Liver (tissue), 9 donors: ENCODE data around the gene SERPINB4. TPM values are rescaled to one million over a fixed set of nuclear protein-coding genes. Genes with fewer than 3 reads are reported as not detected.

ENCODE experiments used
- DNase-seq: peaks from one replicate; pipeline ENCODE4 v3.0.0-alpha.2; 2017; ENCODE audit warnings: low spot score
- H3K27ac ChIP-seq, 2 donors: one replicate each; pipeline ENCODE4 v1.7.0; 2013; ENCODE audit warnings: inconsistent platforms in 2 of 2, low read length in 2 of 2, control low read depth in 1 of 2, low read depth in 1 of 2, mild to moderate bottlenecking in 1 of 2
- H3K27me3 ChIP-seq, 4 donors: one replicate each; pipeline versions ENCODE4 v1.6.1 to v1.7.0; 2013; ENCODE audit warnings: low read length in 3 of 4, inconsistent platforms in 1 of 4, mild to moderate bottlenecking in 1 of 4, moderate library complexity in 1 of 4; ENCODE audit not compliant: control insufficient read depth in 4 of 4, insufficient read depth in 4 of 4
- H3K36me3 ChIP-seq, 4 donors: one replicate each; pipeline versions ENCODE4 v1.6.1 to v1.7.0; 2013; ENCODE audit warnings: low read length in 3 of 4, mild to moderate bottlenecking in 3 of 4, low read depth in 1 of 4, moderate library complexity in 1 of 4; ENCODE audit not compliant: control insufficient read depth in 4 of 4, insufficient read depth in 3 of 4
- H3K4me1 ChIP-seq, 4 donors: one replicate each; pipeline versions ENCODE4 v1.6.1 to v1.7.0; 2013; ENCODE audit warnings: low read length in 3 of 4, mild to moderate bottlenecking in 3 of 4, moderate library complexity in 1 of 4; ENCODE audit not compliant: control insufficient read depth in 4 of 4, insufficient read depth in 4 of 4
- H3K4me3 ChIP-seq, 3 donors: one replicate each; pipeline versions ENCODE4 v1.6.1 to v1.7.0; 2013; ENCODE audit warnings: low read length in 3 of 3, control low read depth in 1 of 3, low read depth in 1 of 3, mild to moderate bottlenecking in 1 of 3
- H3K9ac ChIP-seq, 2 donors: one replicate each; pipeline ENCODE4 v1.7.0; 2013; ENCODE audit warnings: low read length in 2 of 2, mild to moderate bottlenecking in 2 of 2, moderate library complexity in 2 of 2, control low read depth in 1 of 2, low read depth in 1 of 2
- H3K9me3 ChIP-seq, 4 donors: one replicate each; pipeline versions ENCODE4 v1.6.1 to v1.7.0; 2013; ENCODE audit warnings: low read length in 3 of 4; ENCODE audit not compliant: control insufficient read depth in 4 of 4
- ATF3 ChIP-seq: IDR thresholded peaks from 2 replicates; pipeline ENCODE4 v1.6.1; 2016; ENCODE audit warnings: antibody characterized with exemption
- CTCF ChIP-seq: fragments of 150-350 bp; IDR thresholded peaks from 2 replicates; pipeline ENCODE4 v1.5.1; 2017; ENCODE audit warnings: improper control_type of control experiment, low read depth, low read length; ENCODE audit not compliant: missing input control
- EGR1 ChIP-seq, 2 donors: IDR thresholded peaks; 2 replicates each; pipeline ENCODE4 v1.6.1; 2016 to 2018; ENCODE audit warnings: antibody characterized with exemption in 2 of 2, low read depth in 2 of 2
- FOXA2 ChIP-seq: IDR thresholded peaks from 2 replicates; pipeline ENCODE4 v1.6.1; 2016; ENCODE audit warnings: antibody characterized with exemption
- GABPA ChIP-seq, 2 donors: IDR thresholded peaks in 1 of 2; conservative IDR thresholded peaks in 1 of 2; 2 replicates each; pipeline ENCODE4 v1.6.1; 2016; ENCODE audit warnings: antibody characterized with exemption in 2 of 2, mild to moderate bottlenecking in 1 of 2, moderate library complexity in 1 of 2
- HNF4G ChIP-seq: IDR thresholded peaks from 2 replicates; pipeline ENCODE4 v1.6.1; 2016; ENCODE audit warnings: antibody characterized with exemption
- JUND ChIP-seq, 2 donors: IDR thresholded peaks; 2 replicates each; pipeline ENCODE4 v1.6.1; 2016; ENCODE audit warnings: antibody characterized with exemption in 2 of 2
- NR2F2 ChIP-seq: IDR thresholded peaks from 2 replicates; pipeline ENCODE4 v1.6.1; 2016; ENCODE audit warnings: antibody characterized with exemption
- RAD21 ChIP-seq, 2 donors: IDR thresholded peaks; 2 replicates each; pipeline ENCODE4 v1.6.1; 2016; ENCODE audit warnings: antibody characterized with exemption in 2 of 2, mild to moderate bottlenecking in 2 of 2
- REST ChIP-seq: IDR thresholded peaks from 2 replicates; pipeline ENCODE4 v1.6.1; 2016; ENCODE audit warnings: antibody characterized with exemption, mild to moderate bottlenecking
- RXRA ChIP-seq, 2 donors: IDR thresholded peaks; 2 replicates each; pipeline ENCODE4 v1.6.1; 2017 to 2018; ENCODE audit warnings: antibody characterized with exemption in 2 of 2, mild to moderate bottlenecking in 1 of 2
- SP1 ChIP-seq: IDR thresholded peaks from 2 replicates; pipeline ENCODE4 v1.6.1; 2018; ENCODE audit warnings: antibody characterized with exemption, mild to moderate bottlenecking
- YY1 ChIP-seq: IDR thresholded peaks from 2 replicates; pipeline ENCODE4 v1.6.1; 2016; ENCODE audit warnings: antibody characterized with exemption, mild to moderate bottlenecking
- WGBS: extraction: QIAGEN DNeasy Blood & Tissue Kit; methylation state at CpG from one replicate; pipeline ENCODE4 v1.1.7; 2013; 5-methylcytosine and 5-hydroxymethylcytosine counted together
- polyA plus RNA-seq, 2 donors: library from polyadenylated mRNA; stranded (reverse) in 1 of 2; unstranded in 1 of 2; fragments of 200-250 nt in 1 of 2; fragments of >200 nt in 1 of 2; fragmentation: Nextera tagmentation in 1 of 2; extraction: Ambion mirVana in 1 of 2; gene quantifications; one replicate each; pipeline versions ENCODE4 v1.2.1 to v1.2.3, GENCODE V29; 2013 to 2015
- total RNA-seq, 2 donors: library from RNA; depleted of rRNA; stranded (reverse); fragments of >200 nt; gene quantifications; one replicate each; pipeline ENCODE4 v1.2.3, GENCODE V29; 2014
- donor health status: healthy.
- donor health status: healthy.
- donor health status: healthy.
- donor health status: healthy.
- donor health status: healthy.

The SERPINB4 gene
- total and polyA plus RNA-seq, 4 donors: not detected

- TF ChIP-seq REST: peak; percentile 16
- TF ChIP-seq RXRA (IDR thresholded peaks at IDR 0.05): peak; percentile 74 to 87
- peak in 1 of 2 donors; percentile 14 for TF ChIP-seq RAD21 (IDR thresholded peaks at IDR 0.05)
- TF ChIP-seq EGR1 (IDR thresholded peaks at IDR 0.05; ENCODE audit: low read depth in 2 of 2): no peak
- peak; percentile 18 for TF ChIP-seq YY1
- TF ChIP-seq FOXA2: peak; percentile 82
These were observed 37.6 kb upstream of the SERPINB4 start (continued) for GRCh38 chr18:63681449-63682340.

GRCh38 chr18:63679820-63680606, 36.0 kb upstream of the SERPINB4 start:
- Histone ChIP-seq H3K4me3 (no peak overlapping the region), H3K27me3 (no peaks in the 10 kb centered on the region), H3K9ac (no peak overlapping the region), H3K9me3 (no peaks in the 10 kb centered on the region), H3K4me1 (peaks cover 0 to 17% (median 8%) of the 10 kb centered on the region in 4 donors), H3K36me3 (no peaks in the 10 kb centered on the region), H3K27ac (no peak overlapping the region)
- TF ChIP-seq YY1 (no peak), ATF3 (no peak), NR2F2 (no peak), HNF4G (no peak), CTCF (no peak), SP1 (no peak), GABPA (IDR thresholded peaks at IDR 0.05 in 1 of 2, conservative IDR thresholded peaks at IDR 0.05 in 1 of 2) (no peak), JUND (IDR thresholded peaks at IDR 0.05) (no peak)
- 79% methylated on average over 5 of the region's 5 CpGs for WGBS
- no peak for DNase-seq
